Left lung (tissue), 10 donors: ENCODE measurements around the gene CHMP4A. TPM values are rescaled to one million over a fixed set of nuclear protein-coding genes. Genes with fewer than 3 reads are reported as not detected.

ENCODE experiments used
- ATAC-seq: fragments of 200-7000 bp; cut with Tn5 transposase; one replicate; pipeline ENCODE4 v1.9.1; 2020; ENCODE audit warnings: moderate library complexity
- DNase-seq, 4 donors: peaks; one replicate each; pipeline ENCODE4 v3.0.0-alpha.2; 2013 to 2020
- H3K27ac ChIP-seq, 2 donors: fragments of 200-600 bp; sonication (generic) in 1 of 2; one replicate each; pipeline versions ENCODE4 v1.5.0 to v1.8.0; 2020 to 2021
- H3K27me3 ChIP-seq, 2 donors: fragments of 200-600 bp; sonication (generic) in 1 of 2; one replicate each; pipeline versions ENCODE4 v1.5.0 to v1.8.0; 2020 to 2021
- H3K36me3 ChIP-seq, 2 donors: fragments of 200-600 bp; sonication (generic) in 1 of 2; one replicate each; pipeline versions ENCODE4 v1.5.0 to v1.8.0; 2020 to 2021
- H3K4me1 ChIP-seq, 2 donors: fragments of 200-600 bp; one replicate each; pipeline ENCODE4 v1.8.0; 2021
- H3K4me3 ChIP-seq, 2 donors: fragments of 200-600 bp; sonication (generic) in 1 of 2; one replicate each; pipeline versions ENCODE4 v1.5.0 to v1.8.0; 2020 to 2021; ENCODE audit warnings: mild to moderate bottlenecking in 1 of 2
- H3K9me3 ChIP-seq, 2 donors: fragments of 200-600 bp; sonication (generic) in 1 of 2; one replicate each; pipeline versions ENCODE4 v1.5.0 to v1.8.0; 2020 to 2021
- CTCF ChIP-seq, 2 donors: fragments of 200-600 bp; sonication (generic) in 1 of 2; IDR thresholded peaks; one replicate each; pipeline versions ENCODE4 v1.5.0 to v1.8.0; 2021; ENCODE audit warnings: antibody characterized with exemption in 2 of 2
- intact Hi-C, 2 donors: fragments of 100-400 bp; cut with DNase I; formaldehyde crosslinking; loops; one replicate each; pipeline versions ENCODE4 v1.11.2 to v1.14.2; 2022
- polyA plus RNA-seq, 6 donors: library from polyadenylated mRNA; unstranded; fragments of 120-200 nt; gene quantifications; one replicate each; pipeline ENCODE4 v1.2.1, GENCODE V29; 2013; ENCODE audit not compliant: insufficient read length in 6 of 6
- total RNA-seq, 2 donors: library from RNA; stranded (reverse); fragmentation: NEBNext Ultra II Directional; extraction: Animal tissue kit (Norgen Biotek cat#: 25700); gene quantifications; one replicate each; pipeline ENCODE4 v1.2.1, GENCODE V29; 2021
- donor health status: DM: no; HTN: yes; CAD: no.
- donor health status: DM: no; HTN: no; CAD: no.

CHMP4A gene
- total and polyA plus RNA-seq, 8 donors: 35.0 to 64.6 (median 56.9) TPM

DNA sequence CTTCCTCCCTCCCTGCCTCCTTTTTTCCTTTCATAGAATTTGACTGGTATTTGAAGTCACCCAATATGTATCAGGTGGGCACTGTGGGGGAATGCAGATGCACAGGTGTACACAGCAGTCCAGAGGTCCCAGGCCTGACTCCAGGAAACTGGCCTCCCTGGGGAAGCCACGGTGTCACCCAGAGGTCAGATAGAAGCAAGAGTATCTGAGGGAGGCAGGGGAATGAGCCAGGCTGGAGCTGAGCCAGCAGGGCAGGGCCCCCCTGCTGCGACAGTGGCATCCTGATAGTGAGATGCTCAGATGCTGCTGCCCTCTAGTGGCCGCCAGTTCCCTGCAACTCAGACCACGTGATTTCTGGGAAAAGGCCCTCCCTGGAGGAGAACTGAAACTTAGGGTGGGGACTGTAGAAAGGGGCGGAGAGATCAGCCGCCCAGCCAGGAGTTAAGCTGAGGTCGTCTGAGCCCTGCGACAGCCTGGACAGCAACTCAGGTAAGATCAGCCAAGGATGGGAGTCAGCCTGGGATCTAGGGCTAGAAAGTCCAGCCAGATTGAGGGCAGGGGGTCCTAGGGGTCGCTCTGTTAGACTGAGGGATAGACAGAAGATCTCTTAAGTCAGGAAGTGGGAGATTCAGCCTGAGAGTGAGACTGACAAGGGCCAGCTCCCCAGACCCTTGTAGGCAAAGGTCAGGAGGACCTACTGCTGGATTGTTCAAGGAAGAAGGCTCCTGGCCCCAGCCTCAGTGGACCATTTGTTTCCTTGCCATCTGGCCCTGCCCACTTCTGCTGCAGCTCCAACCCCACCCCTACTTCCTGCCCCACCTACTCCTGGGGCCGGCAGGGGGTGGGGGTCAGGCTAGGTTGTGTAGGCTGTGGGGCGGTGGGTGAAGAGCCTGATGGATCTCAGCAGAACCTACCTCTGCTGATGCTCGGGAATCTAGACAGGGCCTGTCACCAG is 52.2 kb downstream of the CHMP4A start, which contains the start of gene IRF9:
Gene IRF9 (plus strand): TSS at position 416 of the 955 bp plus-strand sequence. CDS start 880 bp downstream, outside the sequence.
- H3K9me3 ChIP-seq: no peaks in the 10 kb centered on the region
- H3K27me3 ChIP-seq: no peaks in the 10 kb centered on the region
- peak; percentile 94 to 96 for TF ChIP-seq CTCF (IDR thresholded peaks at IDR 0.05)
- peak within 1 kb of the TSS; percentile 80 to 87 for H3K4me3 ChIP-seq
- H3K4me1 ChIP-seq: peaks cover 14 to 51% of the 10 kb centered on the region in 2 donors
- peaks cover 0 to 86% of the 10 kb centered on the region in 2 donors for H3K36me3 ChIP-seq
- peak; percentile 91 to 95 (median 94) for DNase-seq
- peak within 1 kb of the TSS; percentile 93 to 96 for H3K27ac ChIP-seq
- peak; percentile 96 for ATAC-seq
- intact Hi-C loops: no loop called here

- Histone ChIP-seq H3K4me1 (peaks cover 14 to 45% of the 10 kb centered on the region in 2 donors), H3K36me3 (peaks cover 0 to 86% of the 10 kb centered on the region in 2 donors), H3K4me3 (no peak overlapping the region), H3K27ac (peak overlapping the region; percentile 93 to 96), H3K9me3 (no peaks in the 10 kb centered on the region), H3K27me3 (no peaks in the 10 kb centered on the region)
- DNase-seq (no peak), ATAC-seq (no peak)
- intact Hi-C loops: no loop called here
- no peak for TF ChIP-seq CTCF (IDR thresholded peaks at IDR 0.05)
These were observed 52.8 kb downstream of the CHMP4A start for GRCh38 chr14:24160499-24160849.

GRCh38 chr14:24159777-24160498 is 53.4 kb downstream of the CHMP4A start:
- no peak for TF ChIP-seq CTCF (IDR thresholded peaks at IDR 0.05)
- Histone ChIP-seq H3K9me3 (no peaks in the 10 kb centered on the region), H3K4me3 (no peak overlapping the region), H3K36me3 (peaks cover 0 to 86% of the 10 kb centered on the region in 2 donors), H3K4me1 (peaks cover 14 to 40% of the 10 kb centered on the region in 2 donors), H3K27ac (peak overlapping the region in 1 of 2 donors; percentile 96), H3K27me3 (no peaks in the 10 kb centered on the region)
- intact Hi-C loops: no loop called here
- DNase-seq: peak in 1 of 4 donors; percentile 59
- no peak for ATAC-seq

Other genes starting within 250 kb of the CHMP4A start
Only the 30 nearest of the 34 such genes appear.
- gene CARMIL3, start 161.5 kb downstream of the CHMP4A start, total RNA-seq: 1 to 10 TPM; 1.0 to 2.3 TPM
- gene CARMIL3, start 161.5 kb downstream of the CHMP4A start, polyA plus RNA-seq: 1 to 10 TPM; 1.1 to 2.3 (median 1.4) TPM
- gene CPNE6, start 141.9 kb downstream of the CHMP4A start, total RNA-seq: not detected
- under 1 TPM in 1 of 6 donors, not detected in 5; 0.12 TPM for gene CPNE6, start 141.9 kb downstream of the CHMP4A start, polyA plus RNA-seq
- 10 to 100 TPM; 36.5 to 61.3 TPM for gene PCK2, start 119.2 kb downstream of the CHMP4A start, total RNA-seq
- gene PCK2, start 119.2 kb downstream of the CHMP4A start, polyA plus RNA-seq: 10 to 100 TPM; 12.9 to 18.9 (median 15.7) TPM
- 10 to 100 TPM; 56.4 to 65.1 TPM for gene DCAF11, start 98.7 kb downstream of the CHMP4A start, total RNA-seq
- gene DCAF11, start 98.7 kb downstream of the CHMP4A start, polyA plus RNA-seq: 10 to 100 TPM; 60.6 to 76.3 (median 67.6) TPM
- 1 to 10 TPM; 1.6 to 2.7 TPM for gene NRL, start 98.5 kb downstream of the CHMP4A start, total RNA-seq
- gene NRL, start 98.5 kb downstream of the CHMP4A start, polyA plus RNA-seq: 1 to 10 TPM in 5 of 6 donors, under 1 TPM in 1; 0.97 to 1.8 (median 1.4) TPM
- gene FITM1, start 82.8 kb downstream of the CHMP4A start, total RNA-seq: under 1 TPM; 0.68 to 0.76 TPM
- 1 to 10 TPM in 4 of 6 donors, under 1 TPM in 2; 0.77 to 1.5 (median 1.0) TPM for gene FITM1, start 82.8 kb downstream of the CHMP4A start, polyA plus RNA-seq
- 100 to 1,000 TPM; 190 to 203 TPM for gene PSME1, start 77.3 kb downstream of the CHMP4A start, total RNA-seq
- gene PSME1, start 77.3 kb downstream of the CHMP4A start, polyA plus RNA-seq: 100 to 1,000 TPM; 189 to 236 (median 221) TPM
- gene EMC9, start 71.9 kb downstream of the CHMP4A start, total RNA-seq: 10 to 100 TPM; 16.2 to 18.1 TPM
- 10 to 100 TPM; 13.5 to 24.3 (median 23.0) TPM for gene EMC9, start 71.9 kb downstream of the CHMP4A start, polyA plus RNA-seq
- gene PSME2, start 66.9 kb downstream of the CHMP4A start, total RNA-seq: 100 to 1,000 TPM; 134 to 224 TPM
- 100 to 1,000 TPM; 126 to 164 (median 159) TPM for gene PSME2, start 66.9 kb downstream of the CHMP4A start, polyA plus RNA-seq
- gene RNF31, start 66.0 kb downstream of the CHMP4A start, total RNA-seq: 10 to 100 TPM; 49.3 to 61.5 TPM
- gene RNF31, start 66.0 kb downstream of the CHMP4A start, polyA plus RNA-seq: 10 to 100 TPM; 42.4 to 69.9 (median 54.6) TPM
- 100 to 1,000 TPM in 1 of 2 donors, 10 to 100 TPM in 1; 95.6 to 131 TPM for gene IRF9, start 52.2 kb downstream of the CHMP4A start, total RNA-seq
- gene IRF9, start 52.2 kb downstream of the CHMP4A start, polyA plus RNA-seq: 10 to 100 TPM; 53.4 to 69.9 (median 61.2) TPM
- gene REC8, start 41.4 kb downstream of the CHMP4A start, total RNA-seq: 10 to 100 TPM; 27.0 to 31.6 TPM
- 10 to 100 TPM; 38.5 to 66.0 (median 44.3) TPM for gene REC8, start 41.4 kb downstream of the CHMP4A start, polyA plus RNA-seq
- gene IPO4, start 24.7 kb downstream of the CHMP4A start, total RNA-seq: 10 to 100 TPM; 25.0 to 62.4 TPM
- gene IPO4, start 24.7 kb downstream of the CHMP4A start, polyA plus RNA-seq: 10 to 100 TPM; 22.6 to 39.5 (median 29.0) TPM
- gene TM9SF1, start 18.0 kb downstream of the CHMP4A start, total RNA-seq: 10 to 100 TPM; 64.9 to 72.5 TPM
- 10 to 100 TPM; 28.1 to 37.6 (median 32.4) TPM for gene TM9SF1, start 18.0 kb downstream of the CHMP4A start, polyA plus RNA-seq
- under 1 TPM; 0.37 to 0.55 TPM for gene TSSK4, start 7.8 kb downstream of the CHMP4A start, total RNA-seq
- 10 to 100 TPM in 5 of 6 donors, 1 to 10 TPM in 1; 9.6 to 16.1 (median 13.7) TPM for gene TSSK4, start 7.8 kb downstream of the CHMP4A start, polyA plus RNA-seq
- 10 to 100 TPM; 12.4 to 13.8 TPM for gene MDP1, start 2.6 kb upstream of the CHMP4A start, total RNA-seq
- 10 to 100 TPM in 5 of 6 donors, 1 to 10 TPM in 1; 9.8 to 19.4 (median 11.7) TPM for gene MDP1, start 2.6 kb upstream of the CHMP4A start, polyA plus RNA-seq
- 100 to 1,000 TPM; 162 to 163 TPM for gene NEDD8, start 18.9 kb upstream of the CHMP4A start, total RNA-seq
- 100 to 1,000 TPM; 185 to 219 (median 203) TPM for gene NEDD8, start 18.9 kb upstream of the CHMP4A start, polyA plus RNA-seq
- gene GMPR2, start 19.4 kb upstream of the CHMP4A start, total RNA-seq: 10 to 100 TPM; 63.6 to 69.6 TPM
- gene GMPR2, start 19.4 kb upstream of the CHMP4A start, polyA plus RNA-seq: 100 to 1,000 TPM in 4 of 6 donors, 10 to 100 TPM in 2; 96.6 to 117 (median 114) TPM
- gene TINF2, start 29.1 kb upstream of the CHMP4A start, total RNA-seq: 100 to 1,000 TPM; 105 to 110 TPM
- 10 to 100 TPM; 52.2 to 67.0 (median 58.3) TPM for gene TINF2, start 29.1 kb upstream of the CHMP4A start, polyA plus RNA-seq
- 1 to 10 TPM; 7.6 to 9.6 TPM for gene TGM1, start 49.7 kb upstream of the CHMP4A start, total RNA-seq
- 1 to 10 TPM; 2.6 to 4.3 (median 3.2) TPM for gene TGM1, start 49.7 kb upstream of the CHMP4A start, polyA plus RNA-seq
- 10 to 100 TPM; 49.3 to 53.3 TPM for gene RABGGTA, start 58.1 kb upstream of the CHMP4A start, total RNA-seq
- gene RABGGTA, start 58.1 kb upstream of the CHMP4A start, polyA plus RNA-seq: 10 to 100 TPM; 20.2 to 28.7 (median 25.6) TPM
- 10 to 100 TPM; 24.9 to 50.2 TPM for gene DHRS1, start 86.3 kb upstream of the CHMP4A start, total RNA-seq
- gene DHRS1, start 86.3 kb upstream of the CHMP4A start, polyA plus RNA-seq: 10 to 100 TPM; 37.7 to 55.5 (median 42.6) TPM
- gene NOP9, start 86.4 kb upstream of the CHMP4A start, total RNA-seq: 10 to 100 TPM; 22.4 to 24.8 TPM
- gene NOP9, start 86.4 kb upstream of the CHMP4A start, polyA plus RNA-seq: 10 to 100 TPM; 22.4 to 28.4 (median 26.0) TPM
- gene CIDEB, start 94.5 kb upstream of the CHMP4A start, total RNA-seq: 10 to 100 TPM in 1 of 2 donors, 1 to 10 TPM in 1; 9.2 to 22.7 TPM
- 10 to 100 TPM in 5 of 6 donors, 1 to 10 TPM in 1; 9.5 to 14.8 (median 13.9) TPM for gene CIDEB, start 94.5 kb upstream of the CHMP4A start, polyA plus RNA-seq
- gene LTB4R2, start 96.7 kb upstream of the CHMP4A start, total RNA-seq: 1 to 10 TPM; 4.5 to 6.3 TPM
- gene LTB4R2, start 96.7 kb upstream of the CHMP4A start, polyA plus RNA-seq: 1 to 10 TPM; 4.0 to 5.9 (median 5.6) TPM
- gene LTB4R, start 98.0 kb upstream of the CHMP4A start, total RNA-seq: 10 to 100 TPM in 1 of 2 donors, 1 to 10 TPM in 1; 5.9 to 26.1 TPM
- 1 to 10 TPM; 5.3 to 7.7 (median 6.5) TPM for gene LTB4R, start 98.0 kb upstream of the CHMP4A start, polyA plus RNA-seq
- 10 to 100 TPM; 38.2 to 45.2 TPM for gene ADCY4, start 121.6 kb upstream of the CHMP4A start, total RNA-seq
- gene ADCY4, start 121.6 kb upstream of the CHMP4A start, polyA plus RNA-seq: 10 to 100 TPM; 25.7 to 48.5 (median 32.2) TPM
- gene RIPK3, start 126.5 kb upstream of the CHMP4A start, total RNA-seq: 10 to 100 TPM; 16.1 to 26.3 TPM
- 1 to 10 TPM; 2.4 to 3.8 (median 3.0) TPM for gene RIPK3, start 126.5 kb upstream of the CHMP4A start, polyA plus RNA-seq
- gene NFATC4, start 154.7 kb upstream of the CHMP4A start, total RNA-seq: 10 to 100 TPM; 39.4 to 64.2 TPM
- 100 to 1,000 TPM in 1 of 6 donors, 10 to 100 TPM in 5; 72.2 to 102 (median 89.4) TPM for gene NFATC4, start 154.7 kb upstream of the CHMP4A start, polyA plus RNA-seq
- 10 to 100 TPM; 16.2 to 23.4 TPM for gene NYNRIN, start 185.5 kb upstream of the CHMP4A start, total RNA-seq
- 100 to 1,000 TPM in 3 of 6 donors, 10 to 100 TPM in 3; 86.3 to 120 (median 98.9) TPM for gene NYNRIN, start 185.5 kb upstream of the CHMP4A start, polyA plus RNA-seq